ENCODE measurements around the gene ORMDL1. TPM values are rescaled to one million over a fixed set of nuclear protein-coding genes. Genes with fewer than 3 reads are reported as not detected.
A peak's percentile ranks its signal among the peaks of the same experiment; 100 is the strongest.

ORMDL1 gene
- polyA plus RNA-seq (2013, experiment 1 of 2; ENCODE audit: insufficient read length) = 50.7 TPM
- polyA plus RNA-seq (2013, experiment 2 of 2; ENCODE audit: insufficient read length) = 55.9 TPM

DNA sequence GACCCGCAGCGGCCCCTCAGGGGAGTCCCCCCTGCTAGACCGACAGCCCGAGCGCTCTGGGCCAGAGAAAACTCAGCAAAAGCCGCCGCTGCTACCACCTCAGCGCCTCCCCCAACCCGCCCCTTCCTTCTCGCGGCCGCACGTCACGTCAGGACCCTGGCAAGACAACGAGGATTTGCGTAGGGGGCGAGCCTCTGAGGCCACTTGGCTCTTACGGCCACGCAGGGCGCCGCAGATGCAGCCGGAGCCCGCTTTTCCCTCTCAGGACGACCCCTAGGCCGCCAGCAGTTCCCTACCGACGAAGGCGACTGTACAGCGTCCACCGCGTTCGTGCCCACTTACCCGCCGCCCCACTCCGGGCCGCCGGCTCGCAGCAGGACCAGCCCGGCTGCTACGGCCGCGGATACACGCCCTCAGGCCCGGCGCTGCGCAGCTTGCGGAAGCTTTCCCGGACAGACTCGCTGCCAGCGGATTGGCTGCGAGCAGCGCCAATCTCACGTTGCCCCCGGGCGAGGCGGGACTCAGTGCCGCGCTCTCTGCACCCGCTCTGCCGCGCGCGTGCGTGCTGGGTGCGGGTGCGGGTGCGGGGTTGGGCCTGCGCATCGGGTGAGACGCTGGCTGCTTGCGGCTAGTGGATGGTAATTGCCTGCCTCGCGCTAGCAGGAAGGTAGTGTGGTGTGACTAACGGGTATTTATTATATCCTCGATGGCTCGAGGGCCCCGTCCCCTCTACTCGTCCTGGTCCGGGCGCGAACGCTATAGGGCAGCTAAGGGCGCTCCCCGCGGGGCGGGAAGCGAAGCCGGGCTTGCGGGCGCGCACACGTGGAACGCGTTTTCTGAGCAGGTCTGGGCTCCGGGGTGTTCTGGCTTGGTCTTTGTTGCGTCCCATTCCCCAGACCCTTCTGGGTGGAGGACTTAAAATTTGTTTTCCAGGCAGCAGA, at the start of gene ORMDL1, which contains the start of gene PMS1:
Gene ORMDL1 (minus strand): TSS at position 413 of the 941 bp plus-strand sequence. CDS start 1,744 bp downstream, outside the sequence.
Gene PMS1 (plus strand): TSS at position 524 of the 941 bp plus-strand sequence. CDS start 7,360 bp downstream, outside the sequence.
- peak; percentile 96 for DNase-seq

- no peak for DNase-seq
Measured at GRCh38 chr2:189830510-189830909, 46.4 kb upstream of the ORMDL1 start.

- DNase-seq = peak; percentile 44
Measured at GRCh38 chr2:189829102-189829833, 45.1 kb upstream of the ORMDL1 start.

- DNase-seq = no peak
Measured at GRCh38 chr2:189826039-189826438, 41.9 kb upstream of the ORMDL1 start.

GRCh38 chr2:189824694-189825396, 40.7 kb upstream of the ORMDL1 start:
- no peak for DNase-seq

DNA sequence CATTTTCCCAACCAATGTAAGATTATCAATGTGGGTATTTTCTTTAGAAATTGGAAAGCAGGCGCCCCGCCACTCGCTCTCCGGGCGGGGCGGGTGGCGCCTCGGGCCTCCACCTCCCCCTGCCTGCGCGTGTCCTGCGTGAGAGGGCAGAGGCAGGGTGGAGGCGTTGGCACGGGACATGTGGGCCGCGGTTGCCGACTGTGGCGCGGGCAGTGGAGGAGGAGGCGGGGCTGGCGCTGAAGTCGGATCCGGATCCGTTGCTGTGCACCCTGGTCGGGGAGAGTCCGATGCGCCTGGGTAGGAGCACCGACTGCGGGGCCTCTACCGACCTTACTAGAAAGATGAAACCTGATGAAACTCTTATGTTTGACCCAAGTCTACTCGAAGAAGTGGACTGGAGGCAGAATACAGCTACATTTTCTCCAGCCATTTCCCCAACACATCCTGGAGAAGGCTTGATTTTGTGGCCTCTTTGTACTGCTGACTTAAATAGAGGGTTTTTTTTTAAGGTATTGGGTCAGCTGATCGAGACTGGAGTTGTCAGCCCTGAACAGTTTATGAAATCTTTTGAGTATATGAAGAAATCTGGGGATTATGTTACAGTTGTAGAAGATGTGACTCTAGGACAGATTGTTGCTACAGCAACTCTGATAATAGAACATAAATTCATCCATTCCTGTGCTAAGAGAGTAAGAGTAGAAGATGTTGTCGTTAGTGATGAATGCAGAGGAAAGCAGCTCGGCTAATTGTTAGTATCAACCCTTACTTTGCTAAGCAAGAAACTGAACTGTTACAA, 38.0 kb upstream of the ORMDL1 start:
- peak; percentile 31 for DNase-seq

GRCh38 chr2:189819297-189819704, 35.2 kb upstream of the ORMDL1 start:
- peak; percentile 70 for DNase-seq

- DNase-seq = no peak
Measured at GRCh38 chr2:189818249-189819038, 34.3 kb upstream of the ORMDL1 start.

GRCh38 chr2:189803431-189803830, 19.3 kb upstream of the ORMDL1 start:
- no peak for DNase-seq

DNA sequence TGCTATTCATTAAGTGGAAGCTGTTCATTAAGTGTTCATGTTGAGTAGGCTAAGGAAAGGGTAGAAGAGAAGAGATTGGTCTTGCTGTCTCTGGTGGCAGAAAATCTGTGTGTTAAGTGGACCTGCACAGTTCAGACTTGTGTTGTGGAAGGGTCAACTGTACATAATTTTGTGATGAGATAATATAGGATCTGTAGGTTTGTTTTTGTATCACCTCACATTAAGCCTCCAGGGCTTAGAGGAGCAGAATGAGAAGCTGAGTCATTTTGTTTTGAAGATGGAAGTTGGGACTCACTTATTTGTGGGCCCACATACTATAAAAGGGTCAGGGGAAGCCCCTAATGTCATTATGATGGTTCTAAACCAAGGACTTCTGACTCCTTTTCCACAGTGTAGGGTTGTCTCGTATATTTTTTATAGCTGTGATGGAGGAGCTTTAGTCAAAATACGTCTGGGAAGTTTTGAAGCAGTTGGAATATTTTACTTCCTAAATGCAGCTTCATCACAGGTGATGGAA, 18.3 kb upstream of the ORMDL1 start:
- no peak for DNase-seq

- DNase-seq = peak; percentile 48
Measured at GRCh38 chr2:189799531-189799930, 15.4 kb upstream of the ORMDL1 start.

DNA sequence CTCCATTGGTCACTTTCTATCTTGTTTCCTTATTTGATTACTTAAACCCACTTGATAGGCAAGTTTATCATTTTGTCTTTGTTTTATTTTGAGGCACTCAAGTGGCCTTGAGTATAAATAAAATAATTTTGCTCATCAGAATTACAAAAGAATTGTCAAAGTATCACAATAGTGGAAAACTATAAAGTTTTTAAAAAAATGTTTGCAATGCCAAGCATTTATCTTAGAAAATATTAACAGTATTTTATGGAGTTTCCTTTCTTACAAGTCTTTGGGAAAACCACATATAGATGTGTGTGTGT, 14.8 kb upstream of the ORMDL1 start:
- DNase-seq = no peak

- DNase-seq = peak; percentile 67
Measured at GRCh38 chr2:189798312-189799029, 14.3 kb upstream of the ORMDL1 start.

DNA sequence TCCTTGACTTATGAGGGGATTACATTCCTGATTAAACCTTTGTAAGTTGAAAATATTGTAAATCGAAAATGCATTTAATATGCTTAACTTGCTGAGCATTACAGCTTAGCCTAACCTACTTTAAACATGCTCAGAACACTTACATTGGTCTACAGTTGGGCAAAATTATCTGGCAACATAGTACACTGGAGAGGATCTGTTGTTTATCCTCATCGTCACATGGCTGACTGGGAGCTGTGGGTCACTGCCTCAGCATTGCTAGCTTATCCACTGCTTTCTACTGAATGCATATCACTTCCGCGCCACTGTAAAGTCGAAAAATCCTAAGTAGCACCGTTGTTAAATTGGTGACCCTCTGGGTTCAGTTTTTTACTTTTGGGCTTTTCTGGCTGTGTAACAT, 13.8 kb upstream of the ORMDL1 start:
- no peak for DNase-seq

DNA sequence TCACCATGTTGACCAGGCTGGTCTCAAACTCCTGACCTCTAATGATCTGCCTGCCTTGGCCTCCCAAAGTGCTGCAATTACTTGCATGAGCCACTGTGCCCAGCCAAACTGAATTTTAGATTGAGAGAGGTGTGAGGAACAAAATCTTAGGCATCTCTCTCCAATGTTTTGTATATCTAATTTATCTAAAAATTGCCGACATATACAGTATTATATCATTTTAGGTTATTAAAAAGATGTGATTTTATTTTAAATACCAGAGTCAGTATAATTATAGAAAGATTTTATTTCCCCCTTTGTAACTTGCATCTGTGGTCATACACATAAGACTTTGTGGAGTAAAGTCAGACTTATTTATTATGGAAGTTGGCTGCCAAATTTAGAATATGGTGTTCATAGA, 10.2 kb upstream of the ORMDL1 start:
- no peak for DNase-seq

DNA sequence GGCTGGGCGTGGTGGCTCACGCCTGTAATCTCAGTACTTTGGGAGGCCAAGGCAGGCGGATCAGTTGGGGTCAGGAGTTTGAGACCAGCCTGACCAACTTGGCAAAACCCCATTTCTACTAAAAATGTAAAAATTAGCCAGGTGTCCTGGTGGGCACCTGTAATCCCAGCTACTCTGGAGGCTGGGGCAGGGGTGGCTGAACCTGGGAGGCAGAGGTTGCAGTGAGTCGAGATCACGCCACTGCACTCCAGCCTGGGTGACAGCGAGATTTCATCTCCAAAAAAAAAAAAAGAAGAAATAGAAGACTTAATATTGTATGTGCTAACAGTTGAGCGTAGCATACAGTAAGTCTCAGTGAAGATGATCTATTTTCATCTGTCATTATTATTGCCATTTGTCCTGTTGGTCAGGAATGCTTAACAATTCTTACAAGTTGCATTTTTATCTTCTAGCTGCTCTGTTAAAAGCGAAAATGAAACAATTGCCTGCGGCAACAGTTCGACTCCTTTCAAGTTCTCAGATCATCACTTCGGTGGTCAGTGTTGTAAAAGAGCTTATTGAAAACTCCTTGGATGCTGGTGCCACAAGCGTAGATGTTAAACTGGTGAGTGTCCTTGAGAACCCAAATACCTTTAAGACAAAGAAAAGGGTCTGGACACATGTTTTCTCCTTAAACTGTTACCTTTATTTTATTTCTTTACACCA, 7.4 kb upstream of the ORMDL1 start:
- DNase-seq = no peak

DNA sequence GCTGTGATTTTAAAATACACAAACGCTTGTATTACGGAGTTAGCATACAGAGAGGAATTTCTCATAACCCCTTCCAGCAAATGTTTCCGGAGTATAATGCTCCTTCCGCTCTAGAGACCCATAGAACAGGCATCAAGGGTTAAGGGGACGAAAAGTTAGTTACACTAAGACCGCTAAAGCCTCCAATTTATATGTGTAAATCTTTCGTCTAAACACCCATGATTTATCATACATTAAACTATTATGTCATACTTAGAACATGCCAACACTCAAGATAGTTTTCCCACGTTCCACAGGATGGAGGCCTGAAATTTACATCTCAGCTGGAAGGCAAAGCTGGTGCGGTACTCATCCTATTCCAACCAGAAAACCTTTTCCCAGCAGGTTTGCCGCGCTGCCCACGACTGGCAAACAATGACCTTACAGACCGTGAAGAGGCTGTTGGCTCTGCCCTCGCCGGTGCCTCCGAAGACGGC, 650 bp downstream of the ORMDL1 start:
- peak; percentile 29 for DNase-seq

DNA sequence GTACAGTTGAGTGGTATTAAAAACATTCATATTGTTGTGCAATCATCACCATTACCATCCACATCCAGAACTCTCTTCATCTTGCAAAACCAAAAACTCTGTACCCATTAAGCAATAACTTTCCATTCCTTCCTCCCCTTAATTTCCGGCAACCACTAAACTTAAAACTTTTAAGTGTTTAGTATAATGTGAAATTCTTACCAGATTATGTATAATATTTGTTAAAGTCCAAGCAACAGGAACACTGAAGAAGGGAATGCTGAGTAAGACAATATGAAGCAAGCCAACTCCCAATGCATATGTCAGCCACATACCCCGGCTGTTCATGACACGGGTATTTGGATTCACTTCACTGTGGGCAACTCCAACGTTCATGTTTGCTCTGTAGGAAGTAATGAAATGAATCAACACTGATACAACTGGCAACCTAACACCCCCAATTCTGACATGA, 1.9 kb downstream of the ORMDL1 start:
- DNase-seq = no peak

DNA sequence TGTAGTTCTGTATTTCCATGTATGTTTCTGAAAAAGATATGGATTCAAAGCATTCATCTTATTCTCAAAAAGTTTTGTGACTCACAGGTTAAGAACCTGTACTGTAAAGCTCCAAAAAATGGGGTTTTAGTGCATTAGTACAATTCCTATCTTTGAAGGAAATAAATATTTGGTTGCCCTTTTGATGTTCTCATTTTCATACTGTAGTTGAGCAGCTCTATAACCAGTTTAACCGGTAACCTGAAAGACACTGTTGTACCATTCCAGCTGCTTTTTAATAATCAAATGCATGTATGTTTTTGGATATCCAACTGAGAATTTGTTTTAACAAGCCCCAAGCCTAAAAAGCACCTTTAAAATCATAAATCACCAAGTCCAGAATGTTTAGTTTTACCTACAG, 11.9 kb downstream of the ORMDL1 start:
- DNase-seq = no peak
